ENCODE data around the gene RASGRF1.
A peak's percentile ranks its signal among the peaks of the same experiment; 100 is the strongest.
"Not testable (repeated sequence)": the region's sequence is repeated elsewhere in the genome, so short reads cannot be mapped to it uniquely, and the experiment has no call there.

Gene RASGRF1

DNA sequence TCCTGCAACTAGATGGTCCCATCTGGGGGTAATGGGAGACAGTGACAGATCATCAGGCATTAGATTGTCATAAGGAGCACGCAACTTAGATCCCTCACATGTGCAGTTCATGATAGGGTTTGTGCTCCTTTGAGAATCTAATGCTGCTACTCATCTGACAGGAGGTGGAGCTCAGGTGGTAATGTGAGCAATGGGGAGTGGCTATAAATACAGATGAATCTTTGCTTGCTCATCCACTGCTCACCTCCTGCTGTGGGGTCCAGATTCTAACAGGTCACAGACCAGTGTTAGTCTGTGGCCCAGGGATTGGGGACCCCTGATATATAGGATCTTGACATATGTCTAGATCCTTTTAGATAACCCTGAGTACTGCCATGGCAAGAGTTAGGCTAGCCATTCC is 52.7 kb downstream of the RASGRF1 start:
- no peak for DNase-seq

DNA sequence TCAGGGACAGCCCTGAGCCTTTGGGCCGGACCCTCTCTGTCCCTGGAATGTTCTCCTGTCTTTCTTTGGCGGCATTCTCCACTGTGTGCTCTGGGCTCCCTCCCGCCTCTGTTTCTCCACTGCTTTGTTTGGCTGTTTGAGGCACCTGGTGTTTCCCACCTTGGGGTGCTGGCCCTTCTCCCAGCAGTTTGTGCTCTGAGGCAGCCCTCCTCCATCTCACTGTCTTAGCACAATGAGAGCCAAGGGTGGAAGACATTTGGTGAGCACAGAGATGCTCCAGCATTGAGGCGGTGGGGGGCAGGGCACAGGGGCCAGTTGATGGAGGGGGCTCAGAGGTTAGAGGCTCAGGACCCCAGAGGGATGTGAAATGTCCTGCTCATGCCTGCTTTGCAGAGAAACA is 54.3 kb downstream of the RASGRF1 start:
- no peak for DNase-seq

DNA sequence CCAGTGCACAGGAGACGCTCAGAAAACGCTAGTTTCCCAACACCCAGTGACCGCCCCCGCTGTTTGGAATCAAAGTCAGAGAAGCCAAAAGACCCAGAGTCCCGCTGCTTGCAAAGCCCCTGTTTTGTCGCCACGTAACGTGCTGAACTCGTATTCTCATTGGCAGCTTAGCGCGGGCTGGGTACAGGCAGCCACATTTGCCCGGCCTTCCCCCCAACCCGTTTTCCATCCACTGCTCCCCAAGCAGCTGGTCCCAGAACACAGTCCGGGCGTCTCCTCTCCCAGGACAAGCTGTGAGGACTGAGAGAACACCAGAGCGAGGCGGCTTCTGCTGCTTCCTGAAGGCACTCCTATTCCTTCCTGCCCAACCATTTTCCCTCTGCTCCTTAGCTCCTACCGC is 54.8 kb downstream of the RASGRF1 start:
- DNase-seq = no peak

DNA sequence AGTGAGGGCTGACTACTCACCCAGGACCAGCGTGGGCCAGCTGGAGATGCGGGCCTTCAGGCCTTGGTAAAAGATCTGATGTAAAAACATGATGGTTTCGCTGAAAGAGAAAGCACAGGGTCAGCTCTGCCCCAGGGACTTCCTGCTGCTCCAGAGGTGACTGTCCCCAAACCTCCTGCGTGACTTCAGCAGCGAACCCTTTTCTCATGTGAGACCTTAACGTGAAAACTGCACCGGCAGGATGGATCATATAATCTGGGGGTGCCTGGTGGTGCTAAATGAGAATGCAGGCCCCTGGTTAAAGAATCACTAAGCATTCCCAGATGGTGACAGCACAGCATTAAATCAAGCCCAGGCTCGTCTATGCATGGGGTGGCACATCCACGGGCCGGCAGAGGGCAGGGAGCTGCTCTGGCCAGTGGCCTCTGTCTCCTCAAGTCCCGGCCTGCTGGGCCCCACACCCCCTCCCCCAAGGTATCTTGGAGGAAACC is 55.4 kb downstream of the RASGRF1 start:
- peak; percentile 17 for DNase-seq

DNA sequence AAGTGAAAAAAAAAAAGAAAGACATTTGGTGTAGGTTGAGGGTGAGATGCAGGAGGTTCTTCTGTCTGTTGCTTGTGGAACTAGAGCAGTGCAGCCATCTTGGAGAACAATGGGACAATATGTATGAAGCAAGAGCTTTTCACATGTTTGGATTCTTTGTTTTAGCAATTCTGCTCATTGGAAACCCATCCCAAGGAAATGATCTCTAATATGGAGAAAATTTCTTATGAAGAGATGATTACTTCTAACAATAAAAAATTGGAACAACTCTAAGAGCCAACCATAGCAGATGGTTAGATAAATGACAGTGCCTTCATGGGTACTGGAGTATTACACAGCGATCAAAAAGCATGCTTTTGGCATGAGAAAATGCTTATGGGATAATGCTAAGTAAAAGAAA is 56.3 kb downstream of the RASGRF1 start:
- DNase-seq = no peak

DNA sequence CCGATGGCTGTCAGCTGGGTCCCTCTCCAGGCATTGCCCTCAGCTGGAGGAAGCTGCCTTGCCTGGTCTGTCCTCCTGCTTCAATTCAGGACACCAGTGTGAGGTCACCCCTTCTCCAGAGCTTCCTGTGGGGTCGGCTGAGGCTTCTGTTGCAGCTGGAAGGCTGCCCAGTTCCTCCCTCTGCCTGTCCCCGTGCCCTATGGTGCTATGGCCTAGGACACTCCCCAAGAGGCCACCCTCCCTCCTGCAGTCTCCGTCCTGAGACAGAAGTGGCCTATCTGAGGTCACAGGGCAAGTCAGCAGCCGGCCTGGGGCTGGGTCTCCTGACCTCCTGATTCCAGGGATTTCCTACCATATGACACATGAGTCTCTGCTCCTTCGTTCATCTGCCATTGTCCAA is 57.9 kb downstream of the RASGRF1 start:
- DNase-seq = no peak

DNA sequence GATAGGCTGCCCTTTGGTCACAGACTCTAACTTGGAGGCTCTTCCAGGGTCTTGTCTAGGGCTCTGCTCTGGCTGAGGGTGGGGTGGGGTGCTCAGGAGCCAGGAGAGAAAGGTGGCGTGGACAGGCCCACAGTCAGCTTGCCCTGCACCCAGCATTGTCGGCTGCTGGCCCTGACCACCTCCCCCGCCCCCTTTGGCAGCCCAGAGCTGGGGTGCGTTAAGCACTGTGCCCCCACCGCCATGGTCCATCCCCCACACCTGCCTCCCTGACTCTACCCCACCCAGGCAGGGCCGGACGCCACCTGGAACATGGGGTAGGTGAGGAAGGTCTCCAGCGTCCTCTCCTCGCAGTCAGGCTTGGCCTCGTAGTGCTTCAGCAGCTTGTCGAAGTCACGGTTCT is 58.8 kb downstream of the RASGRF1 start:
- DNase-seq = no peak

DNA sequence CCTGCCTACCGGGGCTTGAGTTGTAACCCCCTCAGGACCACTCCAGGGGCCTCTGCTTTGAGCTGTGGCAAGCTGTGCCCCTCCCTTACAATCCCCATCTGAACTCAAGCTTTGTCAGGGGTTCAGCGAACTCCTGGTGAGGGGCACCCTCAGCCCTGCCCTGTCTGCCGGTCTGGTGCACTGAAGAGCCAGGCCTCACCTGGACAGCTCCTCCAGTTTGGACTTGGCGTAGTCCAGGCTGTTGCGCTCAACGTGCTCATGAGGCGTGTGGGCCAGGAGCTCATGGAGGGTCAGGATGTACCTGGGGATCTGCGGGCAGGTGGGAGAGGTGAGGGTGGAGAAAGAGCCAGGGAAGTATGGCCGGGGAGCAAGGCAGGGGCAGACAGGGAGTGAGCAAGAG is 59.4 kb downstream of the RASGRF1 start:
- no peak for DNase-seq

DNA sequence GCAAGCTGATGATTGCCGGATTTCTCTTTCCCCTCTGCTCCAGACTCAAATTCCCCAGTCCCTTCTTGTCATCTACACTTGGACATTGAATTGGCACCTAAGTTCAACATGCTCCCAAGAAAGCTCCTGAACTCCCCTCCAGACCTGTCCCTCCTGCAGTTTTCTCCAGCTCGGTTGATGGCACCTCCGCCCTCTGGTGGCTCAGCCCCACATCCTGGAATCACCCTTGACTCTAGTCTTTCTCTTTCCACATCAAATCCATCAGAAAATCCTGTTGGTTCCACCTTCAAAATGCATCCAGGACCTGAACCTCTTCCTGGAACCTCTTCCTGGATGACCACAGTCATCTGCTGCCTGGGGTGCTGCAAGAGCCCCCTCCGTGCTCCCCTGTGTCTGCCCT is 60.1 kb downstream of the RASGRF1 start:
- DNase-seq = no peak

DNA sequence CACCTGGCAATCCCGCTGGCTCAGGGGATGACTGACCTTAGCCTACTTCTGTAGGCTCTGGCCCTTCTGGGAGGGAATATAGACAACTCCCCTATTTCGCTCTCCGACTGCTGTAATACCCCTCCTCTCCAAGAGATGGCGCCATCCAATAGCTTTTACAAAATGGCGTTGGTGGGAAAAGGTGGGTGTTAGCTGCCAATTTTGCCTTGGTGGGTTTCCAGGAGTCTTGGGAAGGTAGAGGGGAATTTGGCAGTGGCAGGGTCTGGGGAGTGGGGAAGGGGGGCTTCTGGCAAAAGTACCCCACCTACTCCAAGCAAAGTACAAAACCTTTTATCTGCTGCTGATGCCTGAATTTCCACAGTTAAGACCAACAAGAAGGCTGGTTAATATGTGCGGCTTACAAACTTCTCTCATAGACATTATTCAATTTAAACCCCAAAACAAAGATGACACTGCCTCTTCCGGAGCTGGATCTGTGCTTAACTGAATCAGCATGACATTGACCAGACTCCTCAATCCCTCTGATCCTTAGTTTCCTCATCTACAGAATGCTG is 62.1 kb downstream of the RASGRF1 start:
- peak; percentile 38 for DNase-seq

DNA sequence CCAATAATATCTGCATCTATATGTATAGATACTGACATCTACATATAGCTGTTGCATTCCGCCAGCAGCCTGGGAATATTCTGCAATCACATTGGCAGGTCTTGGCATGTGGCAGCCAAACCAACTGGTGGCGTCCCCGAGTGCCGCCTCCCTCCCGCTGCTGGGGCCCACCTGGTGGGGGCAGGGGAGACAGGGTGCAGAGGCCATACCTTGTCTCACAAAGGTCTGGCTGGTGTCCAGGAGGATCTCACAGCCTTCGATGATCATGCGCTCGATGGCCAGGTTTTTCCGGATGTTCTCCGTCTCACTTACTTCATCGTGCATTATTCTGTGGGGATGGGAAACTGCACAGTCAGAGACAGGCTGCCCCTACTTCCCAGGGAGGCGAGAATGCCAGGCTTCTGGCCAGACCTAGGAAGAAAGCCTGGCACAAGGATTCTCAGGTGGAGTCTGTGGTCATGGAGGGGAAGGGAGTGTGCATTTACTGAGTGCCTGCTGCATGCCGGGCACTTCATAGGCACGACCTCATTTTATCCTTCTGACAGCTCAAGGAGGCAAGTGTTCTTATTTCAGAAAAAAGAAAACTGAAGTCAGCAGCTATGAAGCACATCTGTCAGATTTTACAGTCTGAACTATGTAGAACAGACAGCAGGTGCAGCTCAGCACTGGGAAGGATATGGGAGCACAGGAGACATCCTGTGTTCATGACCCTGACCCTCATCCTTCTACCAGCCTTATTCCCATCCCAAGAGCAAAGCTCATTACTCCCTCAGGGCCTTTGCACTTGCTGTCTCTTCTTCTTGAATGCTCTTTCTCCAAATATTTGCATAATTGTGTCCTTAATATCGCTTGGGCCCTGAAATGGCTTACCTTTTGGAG is 62.8 kb downstream of the RASGRF1 start:
- DNase-seq = no peak

DNA sequence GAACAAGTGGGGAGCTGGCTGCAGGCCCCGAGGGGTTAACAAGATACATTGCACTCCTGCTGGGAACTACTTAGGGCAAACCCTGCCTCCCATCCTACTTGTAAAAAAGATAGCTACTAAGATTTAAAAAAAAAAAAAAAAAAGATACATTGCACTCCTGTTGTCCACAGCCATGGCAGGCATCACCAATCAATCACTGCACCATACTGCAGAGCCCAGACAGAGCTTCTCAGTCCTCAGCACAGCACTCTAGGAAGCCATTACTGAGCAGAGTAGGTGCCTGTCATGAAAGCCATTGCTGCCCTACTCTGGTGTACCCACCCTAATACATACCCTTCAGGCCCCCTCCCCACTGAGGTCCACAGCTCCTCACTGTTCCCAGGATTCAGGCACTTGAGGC is 64.8 kb downstream of the RASGRF1 start:
- DNase-seq = no peak

DNA sequence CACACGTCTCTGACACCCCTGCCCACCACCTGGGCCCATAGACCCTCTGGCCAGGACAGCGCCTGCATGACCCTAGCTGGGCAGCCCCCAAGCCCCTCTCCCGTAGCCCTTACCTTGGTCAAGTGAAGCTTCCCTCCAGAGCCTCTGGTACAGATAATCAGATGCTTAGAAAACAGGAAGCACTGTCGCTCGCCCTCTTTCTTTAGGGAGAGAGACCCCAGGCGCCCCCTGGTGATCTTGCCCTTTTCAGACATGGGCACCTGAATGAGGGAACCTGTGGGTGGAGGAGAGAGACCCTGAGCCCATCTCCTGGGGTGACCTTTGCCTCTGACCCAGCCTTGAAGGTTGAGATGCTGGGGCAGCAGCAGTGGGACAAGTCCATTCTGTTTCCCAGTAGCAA is 65.4 kb downstream of the RASGRF1 start:
- DNase-seq = no peak

DNA sequence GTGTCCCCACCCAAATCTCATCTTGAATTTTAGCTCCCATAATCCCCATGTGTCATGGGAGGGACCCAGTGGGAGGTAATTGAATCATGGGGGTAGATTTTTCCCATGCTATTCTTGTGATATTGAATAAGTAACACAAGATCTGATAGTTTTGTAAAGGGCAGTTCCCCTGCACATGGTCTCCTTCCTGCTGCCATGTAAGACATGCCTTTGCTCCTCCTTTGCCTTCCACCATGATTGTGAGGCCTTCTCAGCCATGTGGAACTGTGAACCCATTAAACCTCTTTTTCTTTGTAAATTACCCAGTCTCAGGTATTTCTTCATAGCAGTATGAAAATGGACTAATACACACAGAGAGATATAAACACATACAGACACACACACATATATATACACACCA is 66.1 kb downstream of the RASGRF1 start:
- DNase-seq = not testable (repeated sequence)

DNA sequence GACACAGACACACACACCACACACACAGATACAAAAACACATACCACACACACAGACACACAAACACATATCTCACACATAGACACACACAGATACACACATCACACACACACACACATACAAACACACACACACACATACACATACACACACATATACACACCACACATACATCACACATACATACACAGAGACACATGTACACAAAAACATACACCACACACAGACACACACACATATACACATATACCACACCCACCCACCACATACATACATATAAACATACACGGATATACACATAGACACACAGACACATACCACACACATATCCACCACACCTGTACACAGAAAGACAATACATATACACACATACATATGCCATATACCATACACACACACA is 66.7 kb downstream of the RASGRF1 start:
- no peak for DNase-seq

DNA sequence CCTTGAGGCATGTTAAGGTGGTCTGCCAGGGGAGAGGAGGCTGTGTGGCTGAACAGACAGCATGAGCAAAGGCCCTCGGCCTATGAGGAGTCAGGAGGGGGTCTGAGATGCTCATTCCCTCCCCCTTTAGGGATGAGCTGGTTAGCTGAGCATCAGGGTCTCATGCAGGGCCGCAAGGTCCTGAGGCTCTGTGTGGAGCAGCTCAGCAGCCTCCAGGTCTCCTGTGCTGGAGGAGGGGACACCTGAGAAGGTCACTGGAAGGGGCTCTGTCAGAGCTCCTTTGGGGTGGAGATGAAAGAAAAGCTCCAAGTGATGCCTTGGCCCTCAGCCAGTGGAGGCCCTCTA is 67.1 kb downstream of the RASGRF1 start:
- no peak for DNase-seq

DNA sequence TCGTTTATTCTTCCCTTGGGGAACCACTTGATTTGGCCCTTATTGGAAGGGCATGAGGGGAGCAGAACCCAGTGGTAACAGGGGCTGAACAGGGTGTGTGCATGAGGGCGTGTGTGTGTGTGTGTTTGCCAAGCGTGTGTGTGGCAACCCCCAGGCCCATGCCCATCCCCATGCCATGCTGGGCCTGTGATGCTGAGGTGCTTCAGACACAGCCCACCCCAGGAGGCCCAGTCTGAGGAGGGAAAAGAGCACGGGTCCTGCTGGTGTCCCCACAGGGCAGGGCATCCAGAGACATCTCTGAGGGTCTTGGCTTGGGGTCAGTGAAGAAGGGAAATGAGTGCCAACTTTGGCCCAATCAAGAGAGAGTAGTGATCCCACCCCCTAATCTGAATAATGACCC is 71.6 kb downstream of the RASGRF1 start:
- no peak for DNase-seq

DNA sequence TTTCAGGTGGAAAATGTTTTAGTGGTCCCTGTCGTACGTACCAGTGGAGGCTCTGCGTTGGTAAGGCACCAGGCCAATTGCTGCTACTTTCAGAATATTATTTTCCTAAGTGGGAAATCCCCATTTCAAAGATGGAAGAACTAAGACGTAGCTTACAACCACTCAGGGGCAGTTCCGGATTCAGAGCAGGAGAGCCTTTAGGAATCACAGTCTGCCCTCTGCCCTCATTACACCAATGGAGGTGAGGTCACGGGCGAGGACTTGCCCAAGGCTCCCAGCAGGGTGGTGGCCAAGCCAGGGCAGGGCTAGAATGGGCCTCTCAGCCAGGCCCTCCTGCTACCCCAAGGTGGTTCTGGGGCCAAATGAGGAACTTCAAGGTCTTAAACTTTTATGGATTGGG is 72.6 kb downstream of the RASGRF1 start:
- DNase-seq = no peak

DNA sequence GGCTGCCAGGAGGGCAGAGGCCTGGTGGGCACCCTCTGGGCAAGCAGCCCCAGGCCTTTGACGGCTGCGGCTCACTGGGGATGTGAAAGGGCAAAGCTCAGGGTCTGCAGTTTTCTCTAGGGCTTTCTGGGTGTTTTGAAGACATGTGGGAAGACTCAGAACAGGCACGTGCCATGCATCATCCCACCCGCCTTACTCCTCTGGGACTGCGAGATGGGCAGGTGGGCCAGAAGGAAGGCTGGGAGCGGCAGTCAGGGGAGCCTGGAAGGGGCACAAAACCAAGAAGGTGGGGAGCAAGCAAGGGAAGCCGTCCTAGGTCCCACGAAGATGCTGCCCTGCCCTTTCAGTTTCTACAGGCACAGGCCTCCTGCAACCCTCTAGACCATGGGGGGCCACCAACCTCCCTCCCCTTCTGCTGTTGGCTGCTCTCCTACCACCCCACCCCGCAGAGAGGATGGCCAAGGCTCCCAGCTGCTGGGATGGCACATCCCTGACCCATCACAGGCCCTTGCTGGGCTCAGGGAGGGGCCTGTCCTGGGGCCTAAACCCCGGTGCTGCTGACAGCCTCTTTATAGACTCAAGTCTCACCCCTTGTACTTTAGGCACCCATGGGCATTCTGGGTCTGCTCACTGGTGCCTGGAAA is 73.9 kb downstream of the RASGRF1 start:
- DNase-seq = no peak

DNA sequence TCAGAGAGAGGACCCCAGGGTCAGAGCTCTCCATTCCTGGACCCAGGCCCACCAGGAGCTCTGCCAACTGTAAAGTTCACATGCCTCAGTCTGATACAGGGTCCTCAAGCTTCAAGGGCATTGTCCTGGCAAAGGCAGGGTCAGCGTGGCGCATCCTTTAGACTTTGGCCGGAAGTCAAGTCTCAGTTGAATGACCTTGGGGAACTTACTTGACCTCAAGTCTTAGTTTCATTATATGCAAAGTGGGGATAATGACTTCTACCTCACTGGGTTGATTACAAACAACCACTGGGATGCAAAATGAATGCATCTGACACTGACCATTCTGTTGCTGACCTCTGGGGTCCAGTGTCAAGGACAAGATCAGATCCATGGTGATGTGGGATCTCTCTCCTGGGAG is 75.2 kb downstream of the RASGRF1 start:
- no peak for DNase-seq

DNA sequence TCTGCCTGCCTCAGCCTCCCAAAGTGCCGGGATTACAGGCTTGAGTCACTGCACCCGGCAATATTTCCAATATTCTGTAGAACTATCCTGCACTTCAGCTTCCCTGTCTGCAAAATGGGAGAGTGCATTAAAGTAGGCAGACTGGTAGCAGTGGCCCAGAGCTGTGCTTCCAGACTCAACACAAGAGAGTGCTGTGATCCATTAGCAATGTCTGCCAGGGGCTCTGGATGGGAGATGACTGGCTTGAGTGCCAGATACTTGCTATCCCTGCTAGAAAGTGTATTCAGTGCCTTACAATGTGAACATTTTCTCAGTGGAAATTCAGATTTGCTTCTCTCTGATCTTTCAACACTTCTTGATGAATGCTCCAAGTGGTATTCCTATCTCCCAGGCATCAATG is 80.3 kb downstream of the RASGRF1 start:
- no peak for DNase-seq

DNA sequence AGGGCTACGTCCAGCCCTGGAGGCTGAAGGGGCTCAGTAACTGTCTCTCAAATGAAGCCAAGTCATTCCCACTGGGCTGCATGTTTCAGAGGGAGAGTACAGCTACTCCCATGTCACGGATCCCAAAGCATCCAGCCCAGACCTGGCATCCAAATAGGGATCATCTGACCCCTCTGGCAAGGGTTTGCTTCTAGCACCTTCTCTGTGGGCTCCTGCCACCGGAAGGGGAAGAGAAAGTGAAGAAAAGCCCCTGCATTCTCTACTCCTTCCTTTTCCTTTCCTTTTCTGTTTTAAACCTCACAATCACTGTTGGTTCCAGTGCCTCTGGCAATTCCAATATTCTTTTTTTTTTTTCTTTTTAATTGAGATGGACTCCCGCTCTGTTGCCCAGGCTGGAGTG is 81.2 kb downstream of the RASGRF1 start:
- DNase-seq = no peak

DNA sequence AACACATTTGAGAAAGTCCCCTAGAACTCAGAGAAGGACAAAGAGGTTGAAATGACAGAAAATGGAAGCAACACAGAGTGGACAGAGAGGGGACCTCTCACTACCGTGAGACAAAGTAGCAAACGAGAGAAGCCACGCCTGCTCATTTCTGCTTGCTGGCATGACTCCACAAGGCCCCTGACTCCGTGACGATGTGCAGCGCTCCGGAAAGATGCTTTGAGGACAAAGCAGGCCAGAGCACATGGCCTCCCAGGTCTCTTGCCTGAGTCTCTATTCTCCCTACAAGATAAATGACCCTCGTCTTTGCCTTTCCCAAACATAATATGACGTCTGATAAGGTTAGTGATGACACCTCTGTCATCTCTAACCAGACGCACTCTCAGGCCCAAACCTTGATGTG is 81.9 kb downstream of the RASGRF1 start:
- no peak for DNase-seq

DNA sequence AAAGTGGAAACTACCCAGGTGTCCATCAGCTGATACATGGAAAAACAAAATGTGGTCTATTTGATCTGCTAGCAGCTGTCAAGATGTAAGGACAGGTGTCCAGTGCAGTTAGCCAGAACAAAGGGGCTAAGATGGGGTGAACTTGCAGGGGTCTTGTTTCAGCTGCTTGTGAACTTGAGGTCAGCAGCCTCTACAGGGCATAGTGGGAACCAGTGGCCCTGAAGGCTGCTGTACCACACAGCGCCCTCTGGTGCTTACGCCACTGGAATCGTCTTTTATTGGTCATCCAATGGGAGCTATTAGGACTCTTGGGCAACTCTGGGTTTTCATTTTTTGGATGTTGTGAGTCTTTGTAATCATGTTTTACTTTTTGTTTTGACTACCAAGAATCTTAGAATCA is 83.5 kb downstream of the RASGRF1 start:
- peak; percentile 51 for DNase-seq

All from fibroblast of skin of scalp (primary cell).